Erythroblast (primary cell): ENCODE measurements around the gene MTRF1.

ENCODE experiments used
- GATA1 ChIP-seq: IDR thresholded peaks from 2 replicates; pipeline ENCODE4 v1.6.1; 2011; ENCODE audit warnings: low read depth, mild to moderate bottlenecking, control low read depth, low read length, moderate library complexity
- POLR2A ChIP-seq: IDR thresholded peaks from 2 replicates; pipeline ENCODE4 v1.6.1; 2011; ENCODE audit warnings: mild to moderate bottlenecking, low read length

- no peak for TF ChIP-seq POLR2A
- no peak for TF ChIP-seq GATA1
These were observed 67.4 kb downstream of the MTRF1 start for GRCh38 chr13:41196011-41196410.
